Midbrain (tissue), 1 donor: ENCODE measurements around the gene C5orf63.
"Not testable (repeated sequence)": the region's sequence is repeated elsewhere in the genome, so short reads cannot be mapped to it uniquely, and the experiment has no call there.

ENCODE experiments used
- DNase-seq: peaks from one replicate; lab custom pipeline; 2025; lab: John Stamatoyannopoulos, UW

Gene C5orf63

GRCh38 chr5:127072861-127073846 is at the start of gene C5orf63:
Gene C5orf63, minus strand, starts transcription at chr5:127073502. Its CDS starts 14,507 bp downstream, at chr5:127058995.
- DNase-seq: no peak

- no peak for DNase-seq
These were observed 39.1 kb upstream of the C5orf63 start for GRCh38 chr5:127112347-127112864.

GRCh38 chr5:127111112-127111511 is 37.8 kb upstream of the C5orf63 start:
- DNase-seq: no peak

- not testable (repeated sequence) for DNase-seq
These were observed 35.4 kb upstream of the C5orf63 start for GRCh38 chr5:127108624-127109260.

- DNase-seq: no peak
These were observed 28.6 kb upstream of the C5orf63 start for GRCh38 chr5:127101935-127102334.

- no peak for DNase-seq
These were observed 28.2 kb upstream of the C5orf63 start for GRCh38 chr5:127101533-127101932.

GRCh38 chr5:127098241-127098640 is 24.9 kb upstream of the C5orf63 start:
- no peak for DNase-seq

GRCh38 chr5:127097278-127097677 is 24.0 kb upstream of the C5orf63 start:
- no peak for DNase-seq

- no peak for DNase-seq
These were observed 23.2 kb upstream of the C5orf63 start for GRCh38 chr5:127096328-127096993.

GRCh38 chr5:127094161-127094814 is 21.0 kb upstream of the C5orf63 start:
- DNase-seq: peak; percentile 33

- no peak for DNase-seq
These were observed 19.4 kb upstream of the C5orf63 start for GRCh38 chr5:127092690-127093089.

- no peak for DNase-seq
These were observed 15.9 kb upstream of the C5orf63 start for GRCh38 chr5:127089191-127089590.

- DNase-seq: no peak
These were observed 14.9 kb upstream of the C5orf63 start for GRCh38 chr5:127088251-127088650.

GRCh38 chr5:127086589-127086988 is 13.3 kb upstream of the C5orf63 start:
- no peak for DNase-seq

- DNase-seq: no peak
These were observed 12.5 kb upstream of the C5orf63 start for GRCh38 chr5:127085796-127086195.

- no peak for DNase-seq
These were observed 12.1 kb upstream of the C5orf63 start for GRCh38 chr5:127085371-127085770.

- no peak for DNase-seq
These were observed 11.4 kb upstream of the C5orf63 start for GRCh38 chr5:127084656-127085055.

GRCh38 chr5:127083711-127084110 is 10.4 kb upstream of the C5orf63 start:
- no peak for DNase-seq

GRCh38 chr5:127079994-127080491 is 6.7 kb upstream of the C5orf63 start:
- DNase-seq: no peak

GRCh38 chr5:127077366-127077765 is 4.1 kb upstream of the C5orf63 start:
- DNase-seq: no peak

- no peak for DNase-seq
These were observed 3.2 kb upstream of the C5orf63 start for GRCh38 chr5:127076315-127077129.
